Stomach (tissue), 19 donors: ENCODE measurements around the gene POLG2. TPM values are rescaled to one million over a fixed set of nuclear protein-coding genes. Genes with fewer than 3 reads are reported as not detected.

Source experiments
- DNase-seq, 2 donors: peaks; one replicate each; pipeline versions ENCODE4 v3.0.0 to v3.0.0-alpha.2; 2013 to 2019
- H3K27ac ChIP-seq, 5 donors: fragments of 200-600 bp in 4 of 5; sonication (generic) in 4 of 5; one replicate each; pipeline ENCODE4 v1.5.1; 2013 to 2019; ENCODE audit warnings: mild to moderate bottlenecking in 1 of 5, moderate library complexity in 1 of 5
- H3K27me3 ChIP-seq, 3 donors: fragments of 200-600 bp; sonication (generic); one replicate each; pipeline ENCODE4 v1.5.1; 2017 to 2019; ENCODE audit warnings: mixed run types in 1 of 3
- H3K36me3 ChIP-seq, 4 donors: fragments of 200-600 bp; sonication (generic); 1 replicate in 3 of 4; 2 replicates in 1 of 4; pipeline ENCODE4 v1.5.1; 2016 to 2019
- H3K4me1 ChIP-seq, 4 donors: fragments of 200-600 bp; sonication (generic); one replicate each; pipeline ENCODE4 v1.5.1; 2016 to 2019
- H3K4me3 ChIP-seq, 4 donors: fragments of 200-600 bp; sonication (generic) in 3 of 4; one replicate each; pipeline ENCODE4 v1.5.1; 2016 to 2019; ENCODE audit warnings: mild to moderate bottlenecking in 1 of 4
- H3K9me3 ChIP-seq, 4 donors: fragments of 200-600 bp; sonication (generic); one replicate each; pipeline ENCODE4 v1.5.1; 2016 to 2019
- EP300 ChIP-seq: sonication (generic); formaldehyde crosslinking; IDR thresholded peaks from one replicate; pipeline ENCODE4 v1.6.1; 2017; ENCODE audit warnings: antibody characterized with exemption
- POLR2A ChIP-seq, 4 donors: fragments of 450-650 bp; IDR thresholded peaks; one replicate each; pipeline ENCODE4 v1.6.1; 2016; ENCODE audit warnings: antibody characterized with exemption in 4 of 4, control low read depth in 2 of 4, mild to moderate bottlenecking in 1 of 4, moderate library complexity in 1 of 4
- POLR2AphosphoS5 ChIP-seq, 3 donors: sonication (generic); formaldehyde crosslinking; IDR thresholded peaks; one replicate each; pipeline ENCODE4 v1.6.1; 2016; ENCODE audit warnings: antibody characterized with exemption in 3 of 3
- WGBS, 5 donors: extraction: QIAGEN DNeasy Blood & Tissue Kit in 3 of 5; methylation state at CpG; one replicate each; pipeline versions ENCODE4 v1.1.5 to v1.1.7; 2013 to 2018; 5-methylcytosine and 5-hydroxymethylcytosine counted together
- intact Hi-C: fragments of 100-400 bp; cut with DNase I; formaldehyde crosslinking; loops from one replicate; pipeline ENCODE4 v1.15.1; 2023; ENCODE audit warnings: low total_unique reads
- long read RNA-seq, 10 donors: transcript quantifications; one replicate each; lab custom pipeline, GENCODE V29; 2026
- polyA plus RNA-seq, 3 donors: library from polyadenylated mRNA; stranded (reverse); fragments of 200-250 nt; gene quantifications; one replicate each; pipeline ENCODE4 v1.2.3, GENCODE V29; 2013
- total RNA-seq, 5 donors: library from RNA; depleted of rRNA; stranded (reverse); fragments of >200 nt; gene quantifications; one replicate each; pipeline versions ENCODE4 v1.1.0 to v1.2.3, GENCODE V29; 2014 to 2016
- TF ChIP-seq, protein P1 (sequence below), 7 experiments: fragments of 450-650 bp in 4 of 7; fragments of 200-600 bp in 3 of 7; sonication (generic) in 3 of 7; IDR thresholded peaks; one replicate each; pipeline ENCODE4 v1.5.1; 2016 to 2019; ENCODE audit warnings: antibody characterized with exemption in 7 of 7, control low read depth in 2 of 7, mild to moderate bottlenecking in 1 of 7
- donor health status: healthy with polysubstance abuse.
- donor health status: Bipolar disorder and iron deficiency.
- donor health status: healthy.

The POLG2 gene
- total RNA-seq = 10 to 100 TPM in 3 of 5 donors, 1 to 10 TPM in 2; 1.3 to 41.4 (median 12.3) TPM
- polyA plus RNA-seq = 10 to 100 TPM in 1 of 3 donors, 1 to 10 TPM in 2; 3.7 to 11.8 (median 8.0) TPM
- long read RNA-seq, donor 1, partial matches to known transcripts = 0 of 1 reads
- long read RNA-seq, donor 1, other reads (novel, unspliced or antisense) = 0 of 1 reads
- long read RNA-seq, donor 2, partial matches to known transcripts = 0 of 2 reads
- long read RNA-seq, donor 2, other reads (novel, unspliced or antisense) = 0 of 2 reads
- long read RNA-seq, donor 3, partial matches to known transcripts = 0 of 3 reads
- long read RNA-seq, donor 3, other reads (novel, unspliced or antisense) = 0 of 3 reads
- long read RNA-seq, donor 4 = 0 reads
- long read RNA-seq, donor 5, partial matches to known transcripts = 0 of 1 reads
- long read RNA-seq, donor 5, other reads (novel, unspliced or antisense) = 0 of 1 reads
- long read RNA-seq, donor 6, partial matches to known transcripts = 0 of 9 reads
- long read RNA-seq, donor 6, other reads (novel, unspliced or antisense) = 0 of 9 reads
- long read RNA-seq, donor 7 = 0 reads
- long read RNA-seq, donor 8, partial matches to known transcripts = 0 of 3 reads
- long read RNA-seq, donor 8, other reads (novel, unspliced or antisense) = 0 of 3 reads
- long read RNA-seq, donor 9, partial matches to known transcripts = 0 of 3 reads
- long read RNA-seq, donor 9, other reads (novel, unspliced or antisense) = 0 of 3 reads
- long read RNA-seq, donor 10, partial matches to known transcripts = 0 of 1 reads
- long read RNA-seq, donor 10, other reads (novel, unspliced or antisense) = 0 of 1 reads

- Histone ChIP-seq H3K9me3 (no peaks in the 10 kb centered on the region), H3K36me3 (peaks cover 42 to 58% (median 56%) of the 10 kb centered on the region in 4 donors), H3K4me3 (peak within 1 kb of the TSS; percentile 74 to 90 (median 79)), H3K27me3 (no peaks in the 10 kb centered on the region), H3K4me1 (peaks cover 40 to 80% (median 59%) of the 10 kb centered on the region in 4 donors), H3K27ac (peak within 1 kb of the TSS; percentile 36 to 89 (median 86))
- intact Hi-C loops = no loop called here
- TF ChIP-seq EP300 (no peak), POLR2A (IDR thresholded peaks at IDR 0.05) (peak in 1 of 4 donors; percentile 6), POLR2AphosphoS5 (IDR thresholded peaks at IDR 0.05) (peak; percentile 77 to 98 (median 87))
- TF ChIP-seq, protein P1, sequence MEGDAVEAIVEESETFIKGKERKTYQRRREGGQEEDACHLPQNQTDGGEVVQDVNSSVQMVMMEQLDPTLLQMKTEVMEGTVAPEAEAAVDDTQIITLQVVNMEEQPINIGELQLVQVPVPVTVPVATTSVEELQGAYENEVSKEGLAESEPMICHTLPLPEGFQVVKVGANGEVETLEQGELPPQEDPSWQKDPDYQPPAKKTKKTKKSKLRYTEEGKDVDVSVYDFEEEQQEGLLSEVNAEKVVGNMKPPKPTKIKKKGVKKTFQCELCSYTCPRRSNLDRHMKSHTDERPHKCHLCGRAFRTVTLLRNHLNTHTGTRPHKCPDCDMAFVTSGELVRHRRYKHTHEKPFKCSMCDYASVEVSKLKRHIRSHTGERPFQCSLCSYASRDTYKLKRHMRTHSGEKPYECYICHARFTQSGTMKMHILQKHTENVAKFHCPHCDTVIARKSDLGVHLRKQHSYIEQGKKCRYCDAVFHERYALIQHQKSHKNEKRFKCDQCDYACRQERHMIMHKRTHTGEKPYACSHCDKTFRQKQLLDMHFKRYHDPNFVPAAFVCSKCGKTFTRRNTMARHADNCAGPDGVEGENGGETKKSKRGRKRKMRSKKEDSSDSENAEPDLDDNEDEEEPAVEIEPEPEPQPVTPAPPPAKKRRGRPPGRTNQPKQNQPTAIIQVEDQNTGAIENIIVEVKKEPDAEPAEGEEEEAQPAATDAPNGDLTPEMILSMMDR (IDR thresholded peaks at IDR 0.05) = peak in 5 of 7 experiments; percentile 15 to 49 (median 28)
- 0 to 1% (median 0%) methylated on average over 42 to 50 of the region's 50 CpGs for WGBS, 5 donors
- DNase-seq = peak; percentile 95 to 98
Observed at GRCh38 chr17:64496786-64497564, at the start of gene POLG2. Gene POLG2 (minus strand): TSS chr17:64497054. CDS start chr17:64496968, 86 bp downstream.

DNA sequence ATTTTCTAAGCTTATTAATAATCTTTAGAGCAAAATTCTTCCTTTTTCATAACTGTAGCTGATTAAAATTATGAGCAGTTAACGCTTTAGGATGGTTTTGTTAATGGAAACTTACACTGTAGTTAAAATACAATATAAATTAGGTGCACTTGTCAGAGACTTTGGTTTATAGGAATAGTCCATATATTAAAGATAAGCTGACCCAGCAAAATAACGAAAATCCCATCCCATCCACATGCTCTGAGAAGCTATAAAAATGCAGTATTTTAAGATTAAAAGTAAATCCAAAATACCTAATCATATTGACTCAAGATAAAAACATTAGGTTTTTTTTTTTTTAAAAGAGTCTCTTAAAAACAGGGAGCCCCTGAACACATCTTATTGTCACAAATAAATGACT lies 47.9 kb upstream of the POLG2 start:
- intact Hi-C loops = no loop called here
- Histone ChIP-seq H3K27ac (no peak overlapping the region), H3K4me3 (no peak overlapping the region), H3K27me3 (no peaks in the 10 kb centered on the region), H3K9me3 (no peaks in the 10 kb centered on the region), H3K4me1 (peaks cover 0 to 5% (median 0%) of the 10 kb centered on the region in 4 donors), H3K36me3 (peaks cover 39 to 99% (median 87%) of the 10 kb centered on the region in 4 donors)
- TF ChIP-seq POLR2A (IDR thresholded peaks at IDR 0.05) (no peak), POLR2AphosphoS5 (IDR thresholded peaks at IDR 0.05) (no peak), EP300 (no peak)
- TF ChIP-seq, protein P1 (IDR thresholded peaks at IDR 0.05) = no peak
- DNase-seq = no peak
- WGBS, 5 donors = 84 to 95% (median 93%) methylated on average over 2 of the region's 2 CpGs

DNA sequence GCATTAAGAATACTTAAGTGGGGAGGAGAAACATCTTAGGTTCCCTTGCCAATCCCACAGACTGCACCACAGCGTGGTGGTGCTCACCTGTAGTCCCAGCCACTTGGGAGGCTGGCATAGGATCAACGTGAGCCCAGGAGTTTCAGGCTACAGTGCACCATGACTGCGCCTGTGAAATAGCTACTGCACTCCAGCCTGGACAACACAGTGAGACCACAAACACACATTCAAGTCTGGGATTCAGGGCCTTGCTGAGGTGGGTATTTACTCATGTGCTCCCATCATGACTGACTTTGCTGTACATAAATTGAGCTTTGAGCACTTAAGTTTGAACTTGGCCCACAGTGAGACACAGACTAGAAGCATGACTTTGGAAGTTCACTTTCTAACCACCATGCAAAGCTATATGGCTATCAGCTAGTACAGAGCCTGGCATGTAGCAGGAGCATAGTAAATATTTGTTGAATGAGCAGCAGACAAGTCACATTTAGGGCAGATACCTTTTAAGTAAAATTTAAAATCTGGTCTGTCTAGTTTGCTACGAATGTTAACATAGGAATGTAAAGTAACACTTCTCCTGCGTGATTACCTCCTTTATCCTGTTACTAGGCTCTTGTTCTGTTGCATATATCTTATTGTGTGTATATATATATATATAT lies 43.4 kb upstream of the POLG2 start:
- Histone ChIP-seq H3K27ac (no peak overlapping the region), H3K36me3 (peaks cover 34 to 96% (median 85%) of the 10 kb centered on the region in 4 donors), H3K9me3 (no peaks in the 10 kb centered on the region), H3K27me3 (no peaks in the 10 kb centered on the region), H3K4me1 (peaks cover 0 to 5% (median 0%) of the 10 kb centered on the region in 4 donors), H3K4me3 (no peak overlapping the region)
- peak in 1 of 3 donors; percentile 17 for TF ChIP-seq POLR2AphosphoS5 (IDR thresholded peaks at IDR 0.05)
- TF ChIP-seq, protein P1 (IDR thresholded peaks at IDR 0.05) = no peak
- no peak for TF ChIP-seq POLR2A (IDR thresholded peaks at IDR 0.05)
- no peak for TF ChIP-seq EP300
- no peak for DNase-seq
- intact Hi-C loops = no loop called here
- WGBS, 5 donors = 71 to 85% (median 75%) methylated on average over 5 of the region's 5 CpGs
